CD4-positive, CD25-positive, alpha-beta regulatory T cell (primary cell): ENCODE results near the gene EVX1. TPM values are rescaled to one million over a fixed set of nuclear protein-coding genes. Genes with fewer than 3 reads are reported as not detected.

Experiments
- ATAC-seq, 2 donors: fragments of 150-1000 bp; cut with Tn5 transposase; one replicate each; pipeline ENCODE4 v1.10.0; 2021; ENCODE audit warnings: low read depth in 2 of 2, moderate number of reproducible peaks in 2 of 2, moderate library complexity in 1 of 2
- DNase-seq, 3 donors: peaks; one replicate each; pipeline versions ENCODE4 v3.0.0 to v3.0.0-alpha.2; 2012 to 2022; ENCODE audit warnings: mixed read lengths in 1 of 3
- H3K27ac ChIP-seq: one replicate; pipeline ENCODE4 v1.7.0; 2013; ENCODE audit warnings: mild to moderate bottlenecking, low read length; ENCODE audit not compliant: insufficient read depth, poor library complexity, severe bottlenecking
- H3K27me3 ChIP-seq: one replicate; pipeline ENCODE4 v1.7.0; 2013; ENCODE audit warnings: low read length; ENCODE audit not compliant: control insufficient read depth, insufficient read depth
- H3K36me3 ChIP-seq: one replicate; pipeline ENCODE4 v1.7.0; 2013; ENCODE audit warnings: mild to moderate bottlenecking, low read length, moderate library complexity; ENCODE audit not compliant: control insufficient read depth, insufficient read depth
- H3K4me1 ChIP-seq: 2 replicates; pipeline ENCODE4 v1.7.0; 2013; ENCODE audit warnings: mild to moderate bottlenecking, low read length; ENCODE audit not compliant: insufficient read depth, control insufficient read depth, poor library complexity, severe bottlenecking
- H3K4me3 ChIP-seq: one replicate; pipeline ENCODE4 v1.7.0; 2013; ENCODE audit warnings: low read depth, mild to moderate bottlenecking, low read length, moderate library complexity
- H3K9me3 ChIP-seq, 2 experiments: 1 replicate in 1 of 2; 2 replicates in 1 of 2; pipeline ENCODE4 v1.7.0; 2013; ENCODE audit warnings: low read length in 2 of 2, mild to moderate bottlenecking in 1 of 2, moderate library complexity in 1 of 2; ENCODE audit not compliant: control insufficient read depth in 2 of 2
- H3K27ac Mint-ChIP-seq, 3 donors: one replicate each; pipeline ENCODE4 v1.8.0; 2020 to 2022; ENCODE audit warnings: mild to moderate bottlenecking in 3 of 3, mixed read lengths in 3 of 3, moderate library complexity in 2 of 3
- H3K27me3 Mint-ChIP-seq: one replicate; pipeline ENCODE4 v1.8.0; 2022; ENCODE audit warnings: mild to moderate bottlenecking, mixed read lengths
- H3K36me3 Mint-ChIP-seq: one replicate; pipeline ENCODE4 v1.8.0; 2020; ENCODE audit warnings: mixed read lengths
- H3K4me1 Mint-ChIP-seq, 4 donors: one replicate each; pipeline ENCODE4 v1.8.0; 2020 to 2022; ENCODE audit warnings: mixed read lengths in 4 of 4, mild to moderate bottlenecking in 1 of 4
- H3K4me3 Mint-ChIP-seq, 4 donors: one replicate each; pipeline ENCODE4 v1.8.0; 2020 to 2022; ENCODE audit warnings: mild to moderate bottlenecking in 4 of 4, mixed read lengths in 4 of 4, moderate library complexity in 3 of 4
- H3K9me3 Mint-ChIP-seq, 7 donors: one replicate each; pipeline ENCODE4 v1.8.0; 2020 to 2022; ENCODE audit warnings: mixed read lengths in 7 of 7, mild to moderate bottlenecking in 3 of 7, moderate library complexity in 2 of 7
- polyA plus RNA-seq, 4 donors: library from polyadenylated mRNA; unstranded; fragments of 300-500 nt; fragmentation: Illumina TruSeq; gene quantifications; one replicate each; pipeline ENCODE4 v1.2.3, GENCODE V29; 2021
- total RNA-seq: library from RNA; stranded (reverse); gene quantifications from one replicate; pipeline ENCODE4 v1.2.3, GENCODE V29; 2022

Gene EVX1
- total and polyA plus RNA-seq, 5 donors from 2014 or later = not detected

GRCh38 chr7:27202862-27203134 lies 39.8 kb upstream of the EVX1 start:
- Histone ChIP-seq H3K27me3 (peaks cover 60% of the 10 kb centered on the region), H3K4me1 (peaks cover 39% of the 10 kb centered on the region), H3K36me3 (no peaks in the 10 kb centered on the region), H3K4me3 (no peak overlapping the region), H3K27ac (no peak overlapping the region), H3K9me3 (peaks cover 0 to 2% of the 10 kb centered on the region in 2 experiments)
- peaks cover 91% of the 10 kb centered on the region for H3K27me3 Mint-ChIP-seq
- no peak overlapping the region for H3K27ac Mint-ChIP-seq
- DNase-seq (no peak), ATAC-seq (no peak)
- peaks cover 3% of the 10 kb centered on the region for H3K36me3 Mint-ChIP-seq
- H3K4me1 Mint-ChIP-seq = peaks cover 5 to 53% (median 24%) of the 10 kb centered on the region in 4 donors
- H3K9me3 Mint-ChIP-seq = peaks cover 0 to 22% (median 0%) of the 10 kb centered on the region in 7 donors
- H3K4me3 Mint-ChIP-seq = peak overlapping the region in 1 of 4 donors; percentile 64

- Mint-ChIP-seq H3K4me1 (peaks cover 5 to 47% (median 21%) of the 10 kb centered on the region in 4 donors), H3K27me3 (peaks cover 91% of the 10 kb centered on the region), H3K9me3 (peaks cover 0 to 20% (median 0%) of the 10 kb centered on the region in 7 donors), H3K4me3 (peak overlapping the region in 1 of 4 donors; percentile 64), H3K36me3 (peaks cover 3% of the 10 kb centered on the region), H3K27ac (no peak overlapping the region)
- DNase-seq (no peak), ATAC-seq (no peak)
- Histone ChIP-seq H3K9me3 (no peaks in the 10 kb centered on the region), H3K4me1 (peaks cover 39% of the 10 kb centered on the region), H3K27ac (no peak overlapping the region), H3K4me3 (no peak overlapping the region), H3K36me3 (no peaks in the 10 kb centered on the region), H3K27me3 (peaks cover 60% of the 10 kb centered on the region)
These were observed 39.1 kb upstream of the EVX1 start for GRCh38 chr7:27203365-27203953.

GRCh38 chr7:27203964-27204594 lies 38.5 kb upstream of the EVX1 start:
- H3K36me3 Mint-ChIP-seq = peaks cover 3% of the 10 kb centered on the region
- Histone ChIP-seq H3K27me3 (peaks cover 63% of the 10 kb centered on the region), H3K27ac (no peak overlapping the region), H3K4me1 (peaks cover 37% of the 10 kb centered on the region), H3K4me3 (no peak overlapping the region), H3K36me3 (no peaks in the 10 kb centered on the region), H3K9me3 (no peaks in the 10 kb centered on the region)
- H3K27me3 Mint-ChIP-seq = peaks cover 91% of the 10 kb centered on the region
- DNase-seq (no peak), ATAC-seq (no peak)
- H3K4me1 Mint-ChIP-seq = peaks cover 5 to 41% (median 21%) of the 10 kb centered on the region in 4 donors
- peaks cover 0 to 20% (median 0%) of the 10 kb centered on the region in 7 donors for H3K9me3 Mint-ChIP-seq
- no peak overlapping the region for H3K4me3 Mint-ChIP-seq
- H3K27ac Mint-ChIP-seq = no peak overlapping the region

GRCh38 chr7:27204851-27205322 lies 37.7 kb upstream of the EVX1 start:
- peaks cover 63% of the 10 kb centered on the region for H3K27me3 ChIP-seq
- DNase-seq = no peak
- H3K27ac Mint-ChIP-seq = peak overlapping the region in 1 of 3 donors; percentile 25
- H3K36me3 ChIP-seq = no peaks in the 10 kb centered on the region
- no peak overlapping the region for H3K27ac ChIP-seq
- H3K9me3 Mint-ChIP-seq = peaks cover 0 to 20% (median 0%) of the 10 kb centered on the region in 7 donors
- H3K4me1 Mint-ChIP-seq = peaks cover 5 to 39% (median 21%) of the 10 kb centered on the region in 4 donors
- H3K4me3 ChIP-seq = no peak overlapping the region
- no peak for ATAC-seq
- peak overlapping the region in 1 of 4 donors; percentile 19 for H3K4me3 Mint-ChIP-seq
- H3K27me3 Mint-ChIP-seq = peaks cover 96% of the 10 kb centered on the region
- H3K4me1 ChIP-seq = peaks cover 31% of the 10 kb centered on the region
- no peaks in the 10 kb centered on the region for H3K9me3 ChIP-seq
- H3K36me3 Mint-ChIP-seq = peaks cover 3% of the 10 kb centered on the region

- Mint-ChIP-seq H3K9me3 (peaks cover 0 to 20% (median 0%) of the 10 kb centered on the region in 7 donors), H3K36me3 (peaks cover 3% of the 10 kb centered on the region), H3K4me3 (peak overlapping the region in 1 of 4 donors; percentile 56), H3K4me1 (peaks cover 5 to 42% (median 21%) of the 10 kb centered on the region in 4 donors), H3K27ac (no peak overlapping the region), H3K27me3 (peaks cover 100% of the 10 kb centered on the region)
- H3K27ac ChIP-seq = no peak overlapping the region
- peaks cover 62% of the 10 kb centered on the region for H3K27me3 ChIP-seq
- H3K4me3 ChIP-seq = no peak overlapping the region
- peaks cover 29% of the 10 kb centered on the region for H3K4me1 ChIP-seq
- H3K36me3 ChIP-seq = no peaks in the 10 kb centered on the region
- no peaks in the 10 kb centered on the region for H3K9me3 ChIP-seq
- DNase-seq (no peak), ATAC-seq (no peak)
These were observed 37.0 kb upstream of the EVX1 start for GRCh38 chr7:27205325-27206280.

- Histone ChIP-seq H3K4me1 (peaks cover 20% of the 10 kb centered on the region), H3K36me3 (no peaks in the 10 kb centered on the region), H3K9me3 (no peaks in the 10 kb centered on the region), H3K27ac (no peak overlapping the region), H3K27me3 (peaks cover 67% of the 10 kb centered on the region), H3K4me3 (no peak overlapping the region)
- peaks cover 3% of the 10 kb centered on the region for H3K36me3 Mint-ChIP-seq
- no peak for DNase-seq
- no peak overlapping the region for H3K27ac Mint-ChIP-seq
- peaks cover 100% of the 10 kb centered on the region for H3K27me3 Mint-ChIP-seq
- no peak for ATAC-seq
- peaks cover 0 to 11% (median 0%) of the 10 kb centered on the region in 7 donors for H3K9me3 Mint-ChIP-seq
- H3K4me3 Mint-ChIP-seq = peak overlapping the region in 1 of 4 donors; percentile 58
- H3K4me1 Mint-ChIP-seq = peaks cover 5 to 31% (median 18%) of the 10 kb centered on the region in 4 donors
These were observed 35.1 kb upstream of the EVX1 start for GRCh38 chr7:27207348-27207985.

GRCh38 chr7:27208998-27209397 lies 33.6 kb upstream of the EVX1 start:
- Mint-ChIP-seq H3K36me3 (peaks cover 3% of the 10 kb centered on the region), H3K27ac (no peak overlapping the region)
- peaks cover 20% of the 10 kb centered on the region for H3K4me1 ChIP-seq

More at GRCh38 chr7:27208998-27209397, 33.6 kb upstream of the EVX1 start:
- no peak overlapping the region for H3K4me3 Mint-ChIP-seq
- peaks cover 97% of the 10 kb centered on the region for H3K27me3 Mint-ChIP-seq
- H3K9me3 Mint-ChIP-seq = peaks cover 0 to 7% (median 0%) of the 10 kb centered on the region in 7 donors
- no peaks in the 10 kb centered on the region for H3K9me3 ChIP-seq
- peaks cover 5 to 28% (median 15%) of the 10 kb centered on the region in 4 donors for H3K4me1 Mint-ChIP-seq
- H3K27me3 ChIP-seq = peaks cover 63% of the 10 kb centered on the region
- H3K4me3 ChIP-seq = no peak overlapping the region
- no peak overlapping the region for H3K27ac ChIP-seq
- DNase-seq (no peak), ATAC-seq (no peak)
- H3K36me3 ChIP-seq = no peaks in the 10 kb centered on the region
